AML-193 (cell line): Measurements from ENCODE around the gene PID1.

Source experiments
- DNase-seq, 2 experiments: peaks; one replicate each; lab custom pipeline; 2025; lab: John Stamatoyannopoulos, UW

Gene PID1

GRCh38 chr2:229071292-229071976 lies 199.7 kb downstream of the PID1 start:
- DNase-seq = no peak

- no peak for DNase-seq
Measured at GRCh38 chr2:229066121-229066715, 204.9 kb downstream of the PID1 start.

- DNase-seq = no peak
Measured at GRCh38 chr2:229064749-229065148, 206.3 kb downstream of the PID1 start.

GRCh38 chr2:229060147-229060546 lies 210.9 kb downstream of the PID1 start:
- DNase-seq = no peak

- DNase-seq = no peak
Measured at GRCh38 chr2:229059331-229060033, 211.6 kb downstream of the PID1 start.

- no peak for DNase-seq
Measured at GRCh38 chr2:229057976-229058553, 213.0 kb downstream of the PID1 start.

- no peak for DNase-seq
Measured at GRCh38 chr2:229054311-229054710, 216.8 kb downstream of the PID1 start.

GRCh38 chr2:229051798-229052197 lies 219.3 kb downstream of the PID1 start:
- DNase-seq = no peak

- no peak for DNase-seq
Measured at GRCh38 chr2:229050133-229050532, 221.0 kb downstream of the PID1 start.

GRCh38 chr2:229048134-229048533 lies 223.0 kb downstream of the PID1 start:
- no peak for DNase-seq

GRCh38 chr2:229045671-229046070 lies 225.4 kb downstream of the PID1 start:
- no peak for DNase-seq

GRCh38 chr2:229044581-229044980 lies 226.5 kb downstream of the PID1 start:
- no peak for DNase-seq

GRCh38 chr2:229043681-229044080 lies 227.4 kb downstream of the PID1 start:
- DNase-seq = no peak

GRCh38 chr2:229042349-229042748 lies 228.7 kb downstream of the PID1 start:
- no peak for DNase-seq

- no peak for DNase-seq
Measured at GRCh38 chr2:229041691-229042090, 229.4 kb downstream of the PID1 start.

- no peak for DNase-seq
Measured at GRCh38 chr2:229037621-229038020, 233.5 kb downstream of the PID1 start.

GRCh38 chr2:229033816-229034215 lies 237.3 kb downstream of the PID1 start:
- DNase-seq = no peak

- no peak for DNase-seq
Measured at GRCh38 chr2:229032608-229033234, 238.4 kb downstream of the PID1 start.

- DNase-seq = no peak
Measured at GRCh38 chr2:229027353-229028105, 243.6 kb downstream of the PID1 start.

- no peak for DNase-seq
Measured at GRCh38 chr2:229025653-229026052, 245.4 kb downstream of the PID1 start.

GRCh38 chr2:229022652-229023051 lies 248.4 kb downstream of the PID1 start:
- DNase-seq = no peak

- DNase-seq = no peak
Measured at GRCh38 chr2:229022071-229022470, 249.0 kb downstream of the PID1 start.
